K562 (cell line): ENCODE data around the gene SLC12A9. TPM values are rescaled to one million over a fixed set of nuclear protein-coding genes. Genes with fewer than 3 reads are reported as not detected.

Experiments used
- MECOM ChIP-seq: fragments of 250-450 bp; sonication (Bioruptor Pico); IDR thresholded peaks from 2 replicates; pipeline ENCODE4 v1.8.0; 2022; ENCODE audit warnings: inconsistent platforms
- RFX7 ChIP-seq: fragments of 250-450 bp; sonication (Bioruptor Pico); IDR thresholded peaks from 2 replicates; pipeline ENCODE4 v1.5.1; 2021; ENCODE audit warnings: mild to moderate bottlenecking
- polyA plus RNA-seq, 8 experiments: library from polyadenylated mRNA; depleted of rRNA in 4 of 8; stranded (reverse) in 5 of 8; unstranded in 3 of 8; fragments of >200 nt; fragmentation: Nextera tagmentation in 2 of 8; fragmentation: Illumina TruSeq in 1 of 8; extraction: Ambion mirVana in 2 of 8; extraction: Trizol in 1 of 8; gene quantifications; 2 replicates each; pipeline versions ENCODE4 v1.2.1 to v1.2.3, GENCODE V29; 2011 to 2014; ENCODE audit warnings: inconsistent platforms in 1 of 8, missing spikeins in 1 of 8
- total RNA-seq, 7 experiments: library from RNA; depleted of rRNA in 6 of 7; stranded (reverse); fragments of >200 nt in 6 of 7; fragmentation: Illumina TruSeq in 2 of 7; extraction: Trizol in 2 of 7; gene quantifications; 2 replicates each; pipeline versions ENCODE4 v1.2.1 to v1.2.3, GENCODE V29; 2011 to 2021; ENCODE audit warnings: low replicate concordance in 1 of 7
- TF ChIP-seq, protein P1 (sequence below): sonication (generic); formaldehyde crosslinking; IDR thresholded peaks from 2 replicates; pipeline ENCODE4 v1.8.1; 2023; ENCODE audit warnings: mild to moderate bottlenecking, missing genetic modification reagents, moderate library complexity
- TF ChIP-seq, protein P2 (sequence below): fragments of 250-450 bp; sonication (Bioruptor Pico); IDR thresholded peaks from 2 replicates; pipeline ENCODE4 v1.5.1; 2021; ENCODE audit warnings: mild to moderate bottlenecking
- TF ChIP-seq, protein P3 (sequence below): fragments of 450-650 bp; IDR thresholded peaks from 2 replicates; pipeline ENCODE4 v1.6.1; 2016; ENCODE audit warnings: low read depth
- TF ChIP-seq, protein P4 (sequence below), 2 experiments: fragments of 450-650 bp; formaldehyde crosslinking in 1 of 2; IDR thresholded peaks; 2 replicates each; pipeline versions ENCODE4 v1.4.0 to v1.6.1; 2014 to 2020; ENCODE audit warnings: mild to moderate bottlenecking in 2 of 2, borderline replicate concordance in 1 of 2, low read depth in 1 of 2

Gene SLC12A9
- total and polyA plus RNA-seq, 9 of the 15 experiments (the other 6 are each of a cell fraction or from before 2014, with no cell fraction given): 0.06 to 20.2 (median 10.7) TPM

DNA sequence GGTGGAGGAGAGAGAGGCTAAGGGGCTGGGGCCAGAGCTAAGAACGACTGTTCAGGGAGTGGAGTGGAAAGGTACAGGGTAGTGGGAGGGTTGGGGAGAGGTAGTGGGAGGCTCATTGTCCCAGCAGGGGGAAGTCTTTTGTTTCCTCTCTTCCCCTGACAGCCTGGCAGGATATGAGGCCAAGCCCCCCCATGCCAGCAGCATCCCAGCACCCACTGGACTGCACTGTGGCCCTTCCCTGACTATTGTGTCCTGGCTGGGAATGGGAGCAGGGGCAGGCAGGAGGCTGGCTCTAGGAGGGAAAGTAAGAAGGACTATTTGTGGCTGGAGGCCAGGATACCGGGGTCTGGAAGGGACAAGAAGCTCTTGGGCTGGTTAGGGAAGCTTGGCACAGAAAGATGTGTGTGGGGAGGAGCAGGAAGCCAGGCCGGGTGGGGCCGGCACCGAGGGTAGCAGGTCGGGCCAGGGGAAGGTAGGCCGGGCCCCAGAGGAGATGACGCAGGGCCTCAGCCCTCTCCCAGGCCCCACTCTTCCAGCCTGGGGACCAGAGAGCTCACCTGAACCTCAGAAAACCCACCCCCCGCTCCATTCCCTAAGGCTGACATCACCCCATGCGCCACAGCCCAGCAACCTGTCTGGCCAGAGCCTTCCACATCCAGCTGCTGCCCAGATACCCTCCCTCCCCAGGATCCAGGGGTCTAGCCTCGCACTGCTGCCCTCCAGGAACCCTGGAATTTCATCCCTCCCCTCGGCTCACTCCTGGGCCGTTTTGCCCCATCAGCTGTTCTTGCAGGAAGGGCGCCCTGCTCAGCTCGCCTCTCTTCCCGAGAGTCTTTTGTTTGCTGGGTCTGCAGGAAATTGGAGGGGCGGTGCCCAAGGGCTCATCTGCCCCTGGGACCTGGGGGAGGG, 16.4 kb upstream of the SLC12A9 start (continued):
- TF ChIP-seq, protein P1, sequence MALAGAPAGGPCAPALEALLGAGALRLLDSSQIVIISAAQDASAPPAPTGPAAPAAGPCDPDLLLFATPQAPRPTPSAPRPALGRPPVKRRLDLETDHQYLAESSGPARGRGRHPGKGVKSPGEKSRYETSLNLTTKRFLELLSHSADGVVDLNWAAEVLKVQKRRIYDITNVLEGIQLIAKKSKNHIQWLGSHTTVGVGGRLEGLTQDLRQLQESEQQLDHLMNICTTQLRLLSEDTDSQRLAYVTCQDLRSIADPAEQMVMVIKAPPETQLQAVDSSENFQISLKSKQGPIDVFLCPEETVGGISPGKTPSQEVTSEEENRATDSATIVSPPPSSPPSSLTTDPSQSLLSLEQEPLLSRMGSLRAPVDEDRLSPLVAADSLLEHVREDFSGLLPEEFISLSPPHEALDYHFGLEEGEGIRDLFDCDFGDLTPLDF: no peak
- no peak for TF ChIP-seq MECOM (CRISPR knock-in tag)
- TF ChIP-seq, protein P2, sequence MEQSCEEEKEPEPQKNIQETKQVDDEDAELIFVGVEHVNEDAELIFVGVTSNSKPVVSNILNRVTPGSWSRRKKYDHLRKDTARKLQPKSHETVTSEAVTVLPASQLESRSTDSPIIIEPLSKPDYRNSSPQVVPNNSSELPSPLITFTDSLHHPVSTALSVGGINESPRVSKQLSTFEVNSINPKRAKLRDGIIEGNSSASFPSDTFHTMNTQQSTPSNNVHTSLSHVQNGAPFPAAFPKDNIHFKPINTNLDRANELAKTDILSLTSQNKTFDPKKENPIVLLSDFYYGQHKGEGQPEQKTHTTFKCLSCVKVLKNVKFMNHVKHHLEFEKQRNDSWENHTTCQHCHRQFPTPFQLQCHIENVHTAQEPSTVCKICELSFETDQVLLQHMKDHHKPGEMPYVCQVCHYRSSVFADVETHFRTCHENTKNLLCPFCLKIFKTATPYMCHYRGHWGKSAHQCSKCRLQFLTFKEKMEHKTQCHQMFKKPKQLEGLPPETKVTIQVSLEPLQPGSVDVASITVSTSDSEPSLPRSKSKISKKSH (CRISPR knock-in tag): no peak
- TF ChIP-seq, protein P3, sequence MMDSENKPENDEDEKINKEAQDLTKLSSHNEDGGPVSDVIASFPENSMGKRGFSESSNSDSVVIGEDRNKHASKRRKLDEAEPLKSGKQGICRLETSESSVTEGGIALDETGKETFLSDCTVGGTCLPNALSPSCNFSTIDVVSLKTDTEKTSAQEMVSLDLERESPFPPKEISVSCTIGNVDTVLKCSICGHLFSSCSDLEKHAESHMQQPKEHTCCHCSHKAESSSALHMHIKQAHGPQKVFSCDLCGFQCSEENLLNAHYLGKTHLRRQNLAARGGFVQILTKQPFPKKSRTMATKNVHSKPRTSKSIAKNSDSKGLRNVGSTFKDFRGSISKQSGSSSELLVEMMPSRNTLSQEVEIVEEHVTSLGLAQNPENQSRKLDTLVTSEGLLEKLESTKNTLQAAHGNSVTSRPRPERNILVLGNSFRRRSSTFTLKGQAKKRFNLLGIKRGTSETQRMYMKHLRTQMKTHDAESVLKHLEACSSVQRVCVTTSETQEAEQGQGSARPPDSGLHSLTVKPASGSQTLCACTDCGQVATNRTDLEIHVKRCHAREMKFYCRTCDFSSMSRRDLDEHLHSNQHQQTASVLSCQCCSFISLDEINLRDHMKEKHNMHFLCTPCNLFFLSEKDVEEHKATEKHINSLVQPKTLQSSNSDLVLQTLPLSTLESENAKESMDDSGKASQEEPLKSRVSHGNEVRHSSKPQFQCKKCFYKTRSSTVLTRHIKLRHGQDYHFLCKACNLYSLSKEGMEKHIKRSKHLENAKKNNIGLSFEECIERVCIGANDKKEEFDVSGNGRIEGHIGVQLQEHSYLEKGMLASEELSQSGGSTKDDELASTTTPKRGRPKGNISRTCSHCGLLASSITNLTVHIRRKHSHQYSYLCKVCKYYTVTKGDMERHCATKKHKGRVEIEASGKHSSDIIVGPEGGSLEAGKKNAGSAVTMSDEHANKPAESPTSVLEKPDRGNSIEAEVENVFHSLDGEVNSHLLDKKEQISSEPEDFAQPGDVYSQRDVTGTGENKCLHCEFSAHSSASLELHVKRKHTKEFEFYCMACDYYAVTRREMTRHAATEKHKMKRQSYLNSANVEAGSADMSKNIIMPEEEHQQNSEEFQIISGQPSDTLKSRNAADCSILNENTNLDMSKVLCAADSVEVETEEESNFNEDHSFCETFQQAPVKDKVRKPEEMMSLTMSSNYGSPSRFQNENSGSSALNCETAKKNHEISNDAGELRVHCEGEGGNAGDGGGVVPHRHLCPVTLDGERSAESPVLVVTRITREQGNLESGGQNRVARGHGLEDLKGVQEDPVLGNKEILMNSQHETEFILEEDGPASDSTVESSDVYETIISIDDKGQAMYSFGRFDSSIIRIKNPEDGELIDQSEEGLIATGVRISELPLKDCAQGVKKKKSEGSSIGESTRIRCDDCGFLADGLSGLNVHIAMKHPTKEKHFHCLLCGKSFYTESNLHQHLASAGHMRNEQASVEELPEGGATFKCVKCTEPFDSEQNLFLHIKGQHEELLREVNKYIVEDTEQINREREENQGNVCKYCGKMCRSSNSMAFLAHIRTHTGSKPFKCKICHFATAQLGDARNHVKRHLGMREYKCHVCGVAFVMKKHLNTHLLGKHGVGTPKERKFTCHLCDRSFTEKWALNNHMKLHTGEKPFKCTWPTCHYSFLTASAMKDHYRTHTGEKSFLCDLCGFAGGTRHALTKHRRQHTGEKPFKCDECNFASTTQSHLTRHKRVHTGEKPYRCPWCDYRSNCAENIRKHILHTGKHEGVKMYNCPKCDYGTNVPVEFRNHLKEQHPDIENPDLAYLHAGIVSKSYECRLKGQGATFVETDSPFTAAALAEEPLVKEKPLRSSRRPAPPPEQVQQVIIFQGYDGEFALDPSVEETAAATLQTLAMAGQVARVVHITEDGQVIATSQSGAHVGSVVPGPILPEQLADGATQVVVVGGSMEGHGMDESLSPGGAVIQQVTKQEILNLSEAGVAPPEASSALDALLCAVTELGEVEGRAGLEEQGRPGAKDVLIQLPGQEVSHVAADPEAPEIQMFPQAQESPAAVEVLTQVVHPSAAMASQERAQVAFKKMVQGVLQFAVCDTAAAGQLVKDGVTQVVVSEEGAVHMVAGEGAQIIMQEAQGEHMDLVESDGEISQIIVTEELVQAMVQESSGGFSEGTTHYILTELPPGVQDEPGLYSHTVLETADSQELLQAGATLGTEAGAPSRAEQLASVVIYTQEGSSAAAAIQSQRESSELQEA: no peak
- TF ChIP-seq, protein P4, sequence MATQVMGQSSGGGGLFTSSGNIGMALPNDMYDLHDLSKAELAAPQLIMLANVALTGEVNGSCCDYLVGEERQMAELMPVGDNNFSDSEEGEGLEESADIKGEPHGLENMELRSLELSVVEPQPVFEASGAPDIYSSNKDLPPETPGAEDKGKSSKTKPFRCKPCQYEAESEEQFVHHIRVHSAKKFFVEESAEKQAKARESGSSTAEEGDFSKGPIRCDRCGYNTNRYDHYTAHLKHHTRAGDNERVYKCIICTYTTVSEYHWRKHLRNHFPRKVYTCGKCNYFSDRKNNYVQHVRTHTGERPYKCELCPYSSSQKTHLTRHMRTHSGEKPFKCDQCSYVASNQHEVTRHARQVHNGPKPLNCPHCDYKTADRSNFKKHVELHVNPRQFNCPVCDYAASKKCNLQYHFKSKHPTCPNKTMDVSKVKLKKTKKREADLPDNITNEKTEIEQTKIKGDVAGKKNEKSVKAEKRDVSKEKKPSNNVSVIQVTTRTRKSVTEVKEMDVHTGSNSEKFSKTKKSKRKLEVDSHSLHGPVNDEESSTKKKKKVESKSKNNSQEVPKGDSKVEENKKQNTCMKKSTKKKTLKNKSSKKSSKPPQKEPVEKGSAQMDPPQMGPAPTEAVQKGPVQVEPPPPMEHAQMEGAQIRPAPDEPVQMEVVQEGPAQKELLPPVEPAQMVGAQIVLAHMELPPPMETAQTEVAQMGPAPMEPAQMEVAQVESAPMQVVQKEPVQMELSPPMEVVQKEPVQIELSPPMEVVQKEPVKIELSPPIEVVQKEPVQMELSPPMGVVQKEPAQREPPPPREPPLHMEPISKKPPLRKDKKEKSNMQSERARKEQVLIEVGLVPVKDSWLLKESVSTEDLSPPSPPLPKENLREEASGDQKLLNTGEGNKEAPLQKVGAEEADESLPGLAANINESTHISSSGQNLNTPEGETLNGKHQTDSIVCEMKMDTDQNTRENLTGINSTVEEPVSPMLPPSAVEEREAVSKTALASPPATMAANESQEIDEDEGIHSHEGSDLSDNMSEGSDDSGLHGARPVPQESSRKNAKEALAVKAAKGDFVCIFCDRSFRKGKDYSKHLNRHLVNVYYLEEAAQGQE (IDR thresholded peaks at IDR 0.05; ENCODE audit: borderline replicate concordance): no peak
- TF ChIP-seq, protein P4 (CRISPR knock-in tag; IDR thresholded peaks at IDR 0.05; ENCODE audit: low read depth): no peak
- TF ChIP-seq RFX7 (CRISPR knock-in tag): no peak
